HG02884 (cell line): ENCODE measurements around the gene PTPRN2.
"Not testable (repeated sequence)": the region's sequence is repeated elsewhere in the genome, so short reads cannot be mapped to it uniquely, and the experiment has no call there.

Experiments used
- ATAC-seq: cut with Tn5 transposase; IDR thresholded peaks from one replicate; pipeline ENCODE4 v1.9.1; 2021; ENCODE audit warnings: mild to moderate bottlenecking, moderate library complexity; ENCODE audit not compliant: unreplicated experiment

The PTPRN2 gene

DNA sequence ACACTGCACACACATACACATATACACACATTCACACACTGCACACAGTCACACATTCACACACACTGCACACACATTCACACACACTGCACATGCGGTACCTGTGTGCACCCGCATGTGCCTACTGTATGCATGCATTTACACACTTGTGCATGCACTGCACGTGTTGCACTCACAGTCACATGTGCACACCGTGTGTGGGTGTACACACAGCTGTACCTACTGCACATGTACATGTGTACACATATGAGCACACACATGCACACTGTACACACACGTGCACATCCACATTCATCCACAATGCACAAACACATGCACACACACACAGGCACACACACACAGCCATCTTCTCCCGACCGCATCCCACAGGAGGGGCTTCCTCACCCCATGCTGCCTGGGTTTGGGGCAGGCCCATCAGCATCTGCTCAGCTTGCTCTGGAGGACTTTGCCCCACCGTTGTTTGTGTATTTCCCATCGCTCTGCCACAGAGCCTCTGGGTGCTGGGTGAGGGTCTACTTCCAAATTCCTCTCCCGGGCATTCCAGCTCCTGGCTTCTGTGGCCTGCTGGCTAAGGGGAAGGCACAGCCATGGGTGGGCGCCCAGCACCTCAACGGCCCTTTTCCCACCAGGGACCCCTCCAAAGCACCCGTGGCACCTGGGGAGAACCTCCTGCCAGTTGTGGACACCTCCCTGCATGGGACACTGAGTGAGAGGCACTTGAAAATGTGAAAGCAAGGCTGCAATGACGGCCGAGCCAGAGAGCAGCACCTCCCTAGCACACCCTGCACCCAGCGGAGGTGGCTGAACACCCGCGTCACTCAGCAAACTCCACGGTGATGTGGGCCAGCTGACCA lies 324.3 kb downstream of the PTPRN2 start:
- no peak for ATAC-seq

DNA sequence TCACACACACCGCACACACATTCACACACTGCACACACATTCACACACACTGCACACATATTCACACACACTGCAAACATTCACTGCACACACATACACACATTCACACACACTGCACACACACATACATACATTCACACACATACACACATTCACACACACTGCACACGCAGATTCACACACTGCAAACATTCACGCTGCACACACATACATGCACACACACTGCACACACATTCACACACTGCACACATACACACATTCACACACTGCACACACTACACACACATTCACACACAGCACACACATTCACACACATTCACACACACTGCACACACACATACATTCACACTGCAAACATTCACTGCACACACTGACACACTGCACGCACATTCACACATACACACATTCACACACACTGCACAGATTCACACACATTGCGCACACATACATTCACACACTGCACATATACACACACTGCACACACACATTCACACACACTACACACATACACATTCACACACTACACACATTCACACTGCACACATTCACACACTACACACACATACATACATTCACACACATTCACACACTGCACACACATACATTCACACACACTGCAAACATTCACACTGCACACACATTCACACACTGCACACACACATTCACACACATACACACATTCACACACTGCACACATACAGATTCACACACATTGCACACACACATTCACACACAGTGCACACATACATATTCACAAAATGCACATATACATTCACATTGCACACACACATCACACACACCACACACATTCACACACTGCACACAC lies 325.1 kb downstream of the PTPRN2 start:
- no peak for ATAC-seq

DNA sequence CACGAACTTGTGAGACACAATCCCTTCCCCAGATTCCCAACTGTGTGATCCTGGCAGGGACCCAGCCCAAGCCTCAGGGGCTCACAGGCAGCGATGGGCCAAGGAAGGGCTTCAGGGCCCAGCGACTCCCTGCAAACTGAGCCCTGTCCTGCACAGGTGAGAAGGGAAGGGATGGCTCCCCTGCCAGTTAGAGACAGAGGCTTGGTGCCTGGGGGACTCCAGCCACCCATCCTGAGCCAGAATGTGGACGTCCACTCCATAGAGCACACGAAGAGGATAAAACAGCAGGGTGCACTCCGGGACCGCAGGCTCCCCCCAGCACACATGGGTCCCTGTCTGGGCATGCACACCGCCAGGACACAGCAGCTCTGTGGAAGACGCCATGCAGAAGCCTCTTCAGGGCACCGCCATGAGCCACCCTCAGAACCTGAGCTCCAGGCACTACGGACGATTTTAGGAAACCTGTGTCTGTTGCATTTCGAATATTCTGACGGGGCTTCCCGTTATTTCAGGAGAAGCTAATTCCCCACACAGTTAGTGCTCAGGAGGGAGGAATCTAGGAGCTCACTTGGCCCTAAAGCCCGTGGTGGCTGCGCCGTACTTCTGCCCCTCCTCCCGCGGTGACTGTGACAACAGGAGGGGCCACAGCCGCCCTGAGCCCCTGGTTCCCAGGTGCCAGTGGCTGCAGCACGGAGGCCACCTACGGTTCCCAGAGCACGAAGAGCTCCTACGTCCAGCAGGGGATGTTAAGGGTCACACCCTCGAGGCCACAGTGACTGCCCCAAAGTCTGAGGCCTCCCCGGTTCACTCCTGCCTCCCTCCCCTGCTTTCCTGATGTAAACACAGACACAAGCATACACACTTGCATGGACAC lies 326.0 kb downstream of the PTPRN2 start:
- no peak for ATAC-seq

DNA sequence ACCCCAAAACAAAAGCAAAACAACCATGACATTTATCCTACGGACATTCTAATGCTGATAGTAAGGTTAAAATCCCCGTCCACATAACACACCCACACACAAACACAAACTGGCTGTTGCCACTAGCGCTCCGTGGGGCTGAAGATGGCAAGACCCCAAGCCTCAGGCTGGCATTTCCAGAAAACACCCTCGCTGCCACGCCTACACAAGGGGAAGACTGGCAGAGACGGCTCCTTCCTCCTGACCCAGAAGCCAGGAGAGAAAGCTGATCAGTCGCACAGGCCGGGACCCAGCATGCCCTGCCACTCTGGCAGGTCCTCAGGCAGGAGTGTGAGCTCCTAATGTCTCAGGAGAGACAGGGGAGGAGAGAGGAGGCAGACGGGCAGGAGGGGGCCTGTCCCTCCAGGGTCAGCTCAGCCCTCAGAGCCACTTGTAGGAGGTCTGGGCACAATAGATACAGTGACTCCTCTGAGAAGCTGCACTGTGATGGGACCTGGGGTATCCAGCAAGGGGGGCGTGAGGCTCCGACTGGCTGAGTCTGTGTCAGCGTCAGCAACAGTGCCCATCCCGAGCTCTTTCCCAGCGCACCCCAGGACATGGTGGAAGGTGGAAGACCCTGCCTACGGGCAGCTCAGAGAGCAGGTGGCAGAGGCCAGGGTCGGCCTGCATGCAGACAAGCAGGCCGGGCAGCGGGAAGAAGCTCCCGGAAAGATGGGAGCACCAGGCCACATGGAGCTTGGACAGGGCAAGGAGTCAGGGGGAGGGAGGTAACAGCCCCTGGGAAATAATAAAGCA lies 326.9 kb downstream of the PTPRN2 start:
- no peak for ATAC-seq

DNA sequence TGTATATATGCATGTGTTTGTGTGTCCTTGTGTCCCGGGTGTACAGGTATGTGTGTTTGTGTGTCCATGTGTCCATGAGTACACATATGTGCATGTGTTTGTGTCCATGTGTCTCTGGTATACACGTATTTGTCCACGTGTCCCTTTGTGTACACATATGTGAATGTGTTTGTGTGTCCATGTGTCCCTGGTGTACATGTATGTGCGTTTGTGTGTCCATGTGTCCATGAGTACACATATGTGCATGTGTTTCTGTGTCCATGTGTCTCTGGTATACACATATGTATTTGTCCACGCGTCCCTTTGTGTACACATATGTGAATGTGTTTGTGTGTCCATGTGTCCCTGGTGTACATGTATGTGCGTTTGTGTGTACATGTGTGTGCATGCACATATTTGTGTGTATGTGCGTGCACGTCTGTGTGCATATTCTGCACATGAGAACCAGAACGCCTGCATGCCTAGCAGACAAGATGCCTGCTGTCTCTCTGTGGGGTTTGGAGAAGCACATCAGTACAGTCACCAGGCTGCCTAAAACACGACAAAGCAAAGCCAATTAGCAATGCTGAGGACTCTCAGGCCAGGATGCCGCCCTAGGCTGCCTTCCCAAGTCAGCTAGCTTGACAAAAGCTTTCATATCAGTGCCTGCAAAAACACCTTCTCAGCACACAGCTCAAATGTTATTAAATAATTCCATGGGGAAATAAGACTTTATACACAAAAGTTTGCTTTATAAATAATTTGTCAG lies 327.8 kb downstream of the PTPRN2 start:
- ATAC-seq, result no peak

DNA sequence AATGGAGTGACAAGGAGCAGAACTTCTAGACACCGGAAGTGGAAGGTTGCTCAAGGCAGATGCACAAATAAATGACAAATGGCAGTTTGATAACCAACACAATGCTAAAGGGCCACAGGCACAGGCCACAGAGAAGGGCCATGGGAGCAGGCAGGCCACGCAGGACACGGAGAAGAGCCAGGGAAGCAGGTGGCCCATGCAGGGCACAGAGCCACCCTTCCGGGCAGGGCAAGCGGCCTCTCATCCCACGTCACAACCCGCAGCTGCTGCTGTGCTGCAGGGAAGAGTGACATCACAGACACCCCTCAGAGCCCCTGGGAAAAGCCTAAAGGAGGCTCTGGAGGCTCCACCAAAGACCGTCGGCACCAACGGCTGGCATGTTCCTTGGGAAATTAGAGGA lies 328.5 kb downstream of the PTPRN2 start:
- no peak for ATAC-seq

DNA sequence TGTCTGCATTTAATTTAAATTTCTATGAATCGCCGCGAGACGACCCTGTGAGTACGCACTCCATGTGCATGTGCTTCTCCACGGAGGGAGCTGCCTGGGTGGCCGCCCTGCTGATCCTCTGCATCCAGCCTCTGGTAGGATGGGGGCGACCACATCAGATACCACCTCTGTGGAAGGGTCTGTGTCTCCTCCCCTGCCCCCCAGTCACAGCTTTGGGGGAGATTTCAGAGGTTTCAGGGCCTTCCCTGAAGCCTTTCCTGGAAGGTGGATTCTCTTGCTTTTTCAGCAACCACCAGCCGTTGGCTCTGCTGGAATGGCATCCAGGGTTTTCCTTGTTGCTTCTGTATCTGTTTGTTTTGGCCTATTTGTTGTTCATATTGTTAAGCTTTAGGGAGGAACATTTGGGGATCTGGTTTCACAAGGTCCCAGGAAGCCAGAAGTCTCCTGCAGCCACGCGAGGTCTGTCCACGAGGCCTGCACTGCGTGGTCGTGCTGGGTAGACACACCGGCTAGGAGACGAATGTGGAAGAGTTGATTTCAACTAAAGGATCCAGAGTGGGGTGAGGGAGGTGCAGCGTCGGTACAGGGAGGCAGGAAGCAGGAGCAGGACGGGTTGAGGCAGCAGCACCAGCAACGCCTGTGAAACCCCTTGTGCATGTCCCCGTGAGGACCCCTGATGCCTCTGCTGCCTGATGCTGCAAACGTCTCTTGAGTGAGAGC lies 329.1 kb downstream of the PTPRN2 start:
- ATAC-seq, result no peak

DNA sequence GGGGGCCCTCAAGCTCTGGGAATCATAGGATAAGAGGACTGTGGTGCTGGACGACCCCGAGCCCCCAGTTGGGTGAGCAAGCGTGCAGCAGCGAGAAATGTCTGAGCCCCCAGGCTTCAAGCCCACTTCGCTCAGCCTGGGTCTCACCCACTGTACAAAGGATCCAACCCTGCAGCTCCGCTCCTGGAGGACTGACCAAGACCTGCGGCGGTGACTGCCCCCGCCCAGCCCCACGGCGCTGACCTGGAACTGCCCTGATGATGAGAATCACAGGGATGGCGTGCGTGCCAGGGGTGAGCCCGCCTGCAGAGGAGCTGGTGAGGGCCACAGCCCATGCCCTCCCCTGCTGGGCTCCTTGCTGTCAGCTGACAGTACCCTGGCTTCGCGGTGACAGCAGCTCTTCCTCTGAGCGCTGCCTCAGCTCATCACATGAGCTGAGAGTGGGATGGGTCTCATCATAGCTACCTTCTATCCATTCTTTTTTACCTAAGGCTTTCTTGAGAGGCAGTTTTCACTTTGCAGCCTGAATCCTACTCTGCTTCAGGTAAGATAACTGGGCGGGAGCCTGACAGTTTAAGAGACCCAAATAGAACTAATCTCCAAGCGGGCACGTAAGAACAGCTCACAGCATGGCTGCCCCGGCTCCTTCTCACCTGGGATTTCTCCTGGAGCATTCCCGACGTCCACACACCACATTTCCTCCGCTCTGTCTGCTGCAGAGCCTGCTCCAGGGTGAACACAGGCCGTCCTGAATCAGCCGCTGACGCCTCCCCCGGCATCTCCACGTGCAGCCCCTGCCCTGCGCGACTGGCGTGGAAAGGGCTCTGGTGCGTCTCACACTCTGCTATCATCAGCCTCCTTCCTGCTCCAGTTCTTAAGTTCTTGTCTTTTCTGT lies 329.9 kb downstream of the PTPRN2 start:
- ATAC-seq, result no peak

DNA sequence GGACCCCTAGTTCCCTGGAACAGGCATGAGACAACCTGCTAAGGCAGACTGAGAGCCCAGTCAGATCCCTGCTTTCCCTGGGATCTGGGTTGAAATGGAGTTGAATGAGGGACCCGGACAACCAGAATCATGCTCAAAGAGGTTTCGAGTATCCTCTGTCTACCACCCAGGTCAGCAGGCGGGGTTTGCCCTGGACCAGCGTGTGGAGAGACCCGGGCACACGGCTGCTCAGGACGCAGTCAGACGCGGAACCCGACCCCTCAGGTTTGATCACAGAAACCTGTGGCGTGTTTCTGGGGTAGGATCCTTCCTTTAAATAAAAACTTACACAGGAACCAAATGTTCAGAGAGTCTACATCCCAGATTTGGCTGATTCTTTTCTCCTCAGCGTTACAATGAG lies 330.6 kb downstream of the PTPRN2 start:
- no peak for ATAC-seq

DNA sequence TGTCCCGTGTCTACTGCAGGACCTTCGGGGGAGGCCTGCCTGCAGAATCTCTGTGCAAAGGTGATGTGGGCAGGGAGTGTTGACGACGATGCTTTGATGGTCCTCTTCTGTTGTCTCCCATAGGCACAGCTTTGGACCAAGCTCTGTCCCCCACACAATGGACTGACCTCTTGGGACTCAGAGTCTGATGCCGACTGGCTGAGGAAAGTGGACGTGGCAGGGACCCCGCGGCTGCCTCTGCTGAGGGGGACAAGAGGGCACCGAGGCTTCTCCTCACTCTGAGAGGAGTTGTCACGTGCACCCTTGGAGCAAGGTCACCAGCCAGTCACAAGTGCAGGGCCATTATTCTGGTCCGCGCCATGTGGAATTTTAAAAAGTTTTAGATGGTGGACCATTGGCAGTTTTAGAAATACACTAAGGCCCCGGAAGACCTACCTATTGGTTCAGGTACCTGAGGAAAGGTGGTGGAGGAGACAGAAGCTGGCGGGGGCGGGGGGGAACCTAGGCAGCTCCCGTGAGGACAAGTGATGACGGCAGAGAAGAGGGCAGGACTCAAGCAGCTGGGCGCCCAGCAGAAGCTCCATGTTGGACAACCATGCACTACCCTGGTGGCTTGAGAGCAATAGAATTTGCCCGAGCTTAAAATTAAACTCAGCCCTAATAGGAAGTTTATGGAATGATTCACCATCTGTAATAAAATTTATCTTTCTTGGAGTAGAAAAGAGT lies 331.4 kb downstream of the PTPRN2 start:
- ATAC-seq, result no peak

DNA sequence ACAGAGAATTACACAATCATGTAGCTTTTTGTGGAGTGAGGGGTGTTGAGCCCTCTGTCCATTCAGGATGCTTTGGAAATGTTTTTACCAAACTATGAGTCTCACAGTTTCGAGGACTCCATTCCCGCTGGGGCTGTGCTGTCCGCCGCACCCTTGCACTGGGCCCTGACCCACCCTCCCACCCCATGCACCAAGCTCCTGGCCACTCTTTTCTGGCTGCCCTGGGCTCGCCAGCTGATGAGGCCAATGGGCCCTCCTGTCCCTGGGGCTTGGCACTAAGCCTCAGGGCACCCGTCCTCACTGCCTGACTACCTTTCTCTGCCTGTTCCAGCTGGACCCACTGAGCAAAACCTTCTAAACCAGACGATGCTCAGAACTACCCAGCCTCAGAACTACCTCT lies 332.1 kb downstream of the PTPRN2 start:
- no peak for ATAC-seq

DNA sequence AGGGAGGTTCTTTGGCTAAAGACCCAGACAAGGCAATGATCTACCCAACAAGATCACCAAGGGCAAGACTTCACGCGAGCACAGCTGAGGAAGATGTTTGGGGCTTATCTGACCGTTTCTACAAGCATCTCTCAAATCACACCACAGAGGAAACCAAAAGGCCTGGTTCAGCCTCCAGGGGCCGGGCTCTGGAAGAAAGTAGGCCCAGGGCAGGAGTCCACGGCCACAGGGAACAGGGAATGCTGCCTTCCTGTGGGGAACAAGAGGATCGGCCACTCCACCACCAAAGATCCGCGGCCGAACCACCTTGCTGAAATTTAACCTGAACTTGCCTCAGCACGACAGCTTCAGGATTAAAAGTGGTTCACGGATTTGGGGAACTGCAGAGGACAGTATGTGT lies 332.5 kb downstream of the PTPRN2 start:
- no peak for ATAC-seq

DNA sequence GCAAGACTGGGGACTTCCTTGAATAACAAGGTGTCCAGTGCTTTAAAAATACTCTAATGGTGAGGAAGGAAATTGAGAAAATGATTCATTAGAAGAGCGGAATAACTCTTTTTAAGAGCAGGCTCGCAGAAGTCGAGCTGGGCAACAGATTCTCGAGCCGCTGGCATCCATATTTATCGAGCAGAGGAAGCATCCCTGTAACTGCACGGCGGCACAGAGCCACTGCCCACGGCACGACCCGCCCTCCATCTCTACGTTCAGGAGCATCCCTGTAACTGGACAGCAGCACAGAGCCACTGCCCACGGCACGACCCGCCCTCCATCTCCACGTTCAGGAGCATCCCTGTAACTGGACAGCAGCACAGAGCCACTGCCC lies 334.0 kb downstream of the PTPRN2 start:
- not testable (repeated sequence) for ATAC-seq

DNA sequence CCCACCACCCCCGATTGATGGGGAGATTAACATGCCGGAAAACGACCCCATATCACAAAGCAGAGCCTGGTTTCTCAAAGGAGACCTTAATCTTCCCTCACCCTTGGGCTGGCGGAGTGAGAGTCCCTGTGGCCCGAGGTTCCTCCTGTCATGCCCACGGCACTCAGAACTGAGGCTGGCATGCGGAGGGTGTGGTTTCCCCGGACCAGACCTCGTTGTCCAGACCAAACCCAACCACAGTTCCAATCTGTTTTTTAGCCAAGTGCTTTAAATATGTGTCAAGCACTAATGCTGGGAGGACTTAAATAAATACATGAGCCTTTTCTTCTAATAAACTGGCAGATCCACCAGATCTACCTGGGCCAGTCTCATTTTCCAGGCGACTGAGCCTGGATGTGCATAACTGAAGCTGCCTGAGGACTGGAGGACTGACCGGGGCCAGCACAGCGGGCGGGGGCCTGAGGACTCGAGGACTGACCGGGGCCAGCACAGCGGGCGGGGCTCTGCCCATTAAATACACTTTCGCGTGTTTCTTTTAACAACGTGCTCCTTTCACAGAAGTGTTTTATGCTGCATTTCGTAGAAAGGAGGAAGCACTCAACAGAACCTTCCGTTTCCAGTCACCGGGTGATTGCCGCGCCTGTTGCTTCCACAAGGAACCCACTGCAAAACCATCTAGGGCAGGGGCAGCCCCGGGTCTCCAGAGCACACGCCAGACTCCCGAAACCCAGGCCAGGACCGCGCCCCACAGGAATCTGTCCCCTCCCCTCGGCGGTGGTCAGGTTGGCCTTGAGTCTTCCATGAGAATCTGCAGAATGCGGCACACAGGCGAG lies 334.6 kb downstream of the PTPRN2 start:
- ATAC-seq, result no peak

DNA sequence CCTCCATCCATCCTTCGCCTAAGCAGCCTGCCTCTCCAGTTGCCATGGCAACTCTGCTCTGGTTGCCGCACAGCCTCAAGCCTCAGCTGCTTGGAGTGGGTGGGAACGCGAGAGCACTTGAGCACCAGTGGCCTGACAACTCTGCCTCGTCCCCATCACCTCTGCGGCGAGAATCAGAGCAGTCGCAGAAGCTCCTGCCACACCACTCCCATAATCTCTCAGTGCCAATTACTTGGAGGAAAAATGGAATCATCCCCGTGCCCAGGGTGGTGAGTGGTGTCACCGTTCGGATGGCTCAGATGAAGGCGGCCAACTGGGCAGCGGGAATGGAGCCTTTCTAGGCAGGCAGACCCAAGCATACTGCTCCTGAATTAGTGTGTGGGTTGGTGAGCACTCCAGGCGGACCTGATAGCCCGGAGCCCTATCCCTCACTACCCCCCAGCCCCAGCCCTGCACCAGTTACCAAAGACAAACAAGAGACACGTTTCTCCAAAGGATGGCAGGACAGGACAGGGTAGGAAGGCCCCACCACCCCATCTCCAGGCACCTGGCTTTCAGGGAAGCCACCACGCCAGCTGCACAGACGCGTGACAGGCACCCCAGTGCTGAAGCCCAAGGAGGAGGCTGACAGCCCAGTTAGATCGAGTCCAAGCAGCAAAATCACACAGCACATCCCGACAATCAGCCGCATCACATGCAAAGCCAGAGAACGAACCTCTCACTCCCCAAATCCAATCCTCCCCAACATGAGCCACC lies 335.4 kb downstream of the PTPRN2 start:
- ATAC-seq, result no peak
